Mucosa of rectum (tissue), 2 donors: ENCODE measurements around the gene TUG1.

Experiments used
- H3K27ac ChIP-seq, 2 donors: one replicate each; pipeline ENCODE4 v1.7.0; 2013; ENCODE audit warnings: inconsistent platforms in 2 of 2, low read depth in 2 of 2, low read length in 2 of 2
- H3K27me3 ChIP-seq, 2 donors: one replicate each; pipeline ENCODE4 v1.7.0; 2013; ENCODE audit warnings: low read length in 2 of 2; ENCODE audit not compliant: control insufficient read depth in 2 of 2, insufficient read depth in 2 of 2
- H3K36me3 ChIP-seq, 2 donors: one replicate each; pipeline ENCODE4 v1.7.0; 2013; ENCODE audit warnings: low read length in 2 of 2; ENCODE audit not compliant: control insufficient read depth in 2 of 2, insufficient read depth in 2 of 2
- H3K4me1 ChIP-seq, 2 donors: one replicate each; pipeline ENCODE4 v1.7.0; 2013; ENCODE audit warnings: low read length in 2 of 2, mild to moderate bottlenecking in 1 of 2; ENCODE audit not compliant: control insufficient read depth in 2 of 2, insufficient read depth in 2 of 2
- H3K4me3 ChIP-seq, 2 donors: one replicate each; pipeline ENCODE4 v1.7.0; 2013; ENCODE audit warnings: low read length in 2 of 2
- H3K9ac ChIP-seq, 2 donors: one replicate each; pipeline ENCODE4 v1.7.0; 2013; ENCODE audit warnings: low read length in 2 of 2, low read depth in 1 of 2, mild to moderate bottlenecking in 1 of 2
- H3K9me3 ChIP-seq, 2 donors: one replicate each; pipeline ENCODE4 v1.7.0; 2013; ENCODE audit warnings: low read length in 2 of 2; ENCODE audit not compliant: control insufficient read depth in 2 of 2
- donor health status: healthy.
- donor health status: Normal muscosa, but diverticular disease.

The TUG1 gene

GRCh38 chr22:30968924-30969531 lies at the start of gene TUG1:
Gene TUG1, plus strand, starts transcription at chr22:30969265.
- Histone ChIP-seq H3K27me3 (no peaks in the 10 kb centered on the region), H3K4me1 (peaks cover 9 to 15% of the 10 kb centered on the region in 2 donors), H3K27ac (peak within 1 kb of the TSS; percentile 92 to 93), H3K36me3 (peaks cover 25 to 28% of the 10 kb centered on the region in 2 donors), H3K4me3 (peak within 1 kb of the TSS; percentile 85 to 90), H3K9me3 (peaks cover 8 to 9% of the 10 kb centered on the region in 2 donors), H3K9ac (peak within 1 kb of the TSS; percentile 76 to 82)

GRCh38 chr22:30919973-30920372 lies 49.1 kb upstream of the TUG1 start:
- peaks cover 0 to 3% of the 10 kb centered on the region in 2 donors for H3K9me3 ChIP-seq
- no peak overlapping the region for H3K4me3 ChIP-seq
- H3K27ac ChIP-seq, result no peak overlapping the region
- H3K4me1 ChIP-seq, result peaks cover 0 to 5% of the 10 kb centered on the region in 2 donors
- H3K27me3 ChIP-seq, result no peaks in the 10 kb centered on the region
- peaks cover 0 to 4% of the 10 kb centered on the region in 2 donors for H3K36me3 ChIP-seq
- no peak overlapping the region for H3K9ac ChIP-seq

GRCh38 chr22:30920407-30920806 lies 48.7 kb upstream of the TUG1 start:
- Histone ChIP-seq H3K9me3 (peaks cover 0 to 3% of the 10 kb centered on the region in 2 donors), H3K4me3 (no peak overlapping the region)

GRCh38 chr22:30921108-30921507 lies 48.0 kb upstream of the TUG1 start:
- Histone ChIP-seq H3K4me1 (peaks cover 0 to 5% of the 10 kb centered on the region in 2 donors), H3K9ac (peak overlapping the region in 1 of 2 donors; percentile 39), H3K27me3 (no peaks in the 10 kb centered on the region), H3K9me3 (no peaks in the 10 kb centered on the region), H3K27ac (no peak overlapping the region), H3K4me3 (peak overlapping the region; percentile 60 to 63), H3K36me3 (peaks cover 3 to 13% of the 10 kb centered on the region in 2 donors)

More at GRCh38 chr22:30920407-30920806, 48.7 kb upstream of the TUG1 start:
- Histone ChIP-seq H3K27me3 (no peaks in the 10 kb centered on the region), H3K4me1 (peaks cover 0 to 5% of the 10 kb centered on the region in 2 donors), H3K36me3 (peaks cover 0 to 6% of the 10 kb centered on the region in 2 donors), H3K27ac (no peak overlapping the region), H3K9ac (no peak overlapping the region)

- no peaks in the 10 kb centered on the region for H3K27me3 ChIP-seq
- peak overlapping the region; percentile 60 to 63 for H3K4me3 ChIP-seq
- no peak overlapping the region for H3K27ac ChIP-seq
- peaks cover 8 to 18% of the 10 kb centered on the region in 2 donors for H3K36me3 ChIP-seq
- peaks cover 0 to 5% of the 10 kb centered on the region in 2 donors for H3K4me1 ChIP-seq
- peak overlapping the region in 1 of 2 donors; percentile 39 for H3K9ac ChIP-seq
- H3K9me3 ChIP-seq, result no peaks in the 10 kb centered on the region
Observed at GRCh38 chr22:30922151-30922611, 46.9 kb upstream of the TUG1 start.

GRCh38 chr22:30923168-30923900 lies 45.7 kb upstream of the TUG1 start:
- H3K27ac ChIP-seq, result no peak overlapping the region
- H3K4me1 ChIP-seq, result peaks cover 0 to 5% of the 10 kb centered on the region in 2 donors
- H3K36me3 ChIP-seq, result peaks cover 20 to 30% of the 10 kb centered on the region in 2 donors
- no peaks in the 10 kb centered on the region for H3K9me3 ChIP-seq
- no peak overlapping the region for H3K4me3 ChIP-seq
- no peak overlapping the region for H3K9ac ChIP-seq
- no peaks in the 10 kb centered on the region for H3K27me3 ChIP-seq

GRCh38 chr22:30925667-30926066 lies 43.4 kb upstream of the TUG1 start:
- Histone ChIP-seq H3K36me3 (peaks cover 30 to 43% of the 10 kb centered on the region in 2 donors), H3K27ac (no peak overlapping the region), H3K4me1 (peaks cover 0 to 5% of the 10 kb centered on the region in 2 donors), H3K9ac (no peak overlapping the region), H3K4me3 (no peak overlapping the region), H3K9me3 (no peaks in the 10 kb centered on the region), H3K27me3 (no peaks in the 10 kb centered on the region)

GRCh38 chr22:30926706-30927105 lies 42.4 kb upstream of the TUG1 start:
- Histone ChIP-seq H3K9me3 (no peaks in the 10 kb centered on the region), H3K27ac (no peak overlapping the region), H3K9ac (no peak overlapping the region), H3K4me3 (no peak overlapping the region), H3K4me1 (no peaks in the 10 kb centered on the region), H3K36me3 (peaks cover 41 to 53% of the 10 kb centered on the region in 2 donors), H3K27me3 (no peaks in the 10 kb centered on the region)

- no peaks in the 10 kb centered on the region for H3K27me3 ChIP-seq
- no peak overlapping the region for H3K9ac ChIP-seq
- H3K9me3 ChIP-seq, result no peaks in the 10 kb centered on the region
- no peaks in the 10 kb centered on the region for H3K4me1 ChIP-seq
- no peak overlapping the region for H3K4me3 ChIP-seq
- H3K36me3 ChIP-seq, result peaks cover 52 to 64% of the 10 kb centered on the region in 2 donors
- no peak overlapping the region for H3K27ac ChIP-seq
Observed at GRCh38 chr22:30927806-30928205, 41.3 kb upstream of the TUG1 start.

- H3K4me3 ChIP-seq, result no peak overlapping the region
- H3K4me1 ChIP-seq, result no peaks in the 10 kb centered on the region
- H3K36me3 ChIP-seq, result peaks cover 58 to 70% of the 10 kb centered on the region in 2 donors
- H3K9ac ChIP-seq, result no peak overlapping the region
- H3K27ac ChIP-seq, result no peak overlapping the region
- no peaks in the 10 kb centered on the region for H3K27me3 ChIP-seq
- H3K9me3 ChIP-seq, result no peaks in the 10 kb centered on the region
Observed at GRCh38 chr22:30928401-30928800, 40.7 kb upstream of the TUG1 start.
